ENCODE measurements around the gene EDEM2.
A peak's percentile ranks its signal among the peaks of the same experiment; 100 is the strongest.

Gene EDEM2

GRCh38 chr20:35106827-35107380 lies 40.2 kb downstream of the EDEM2 start:
- no peak overlapping the region for H3K9ac ChIP-seq
- no peak overlapping the region for H3K4me2 ChIP-seq
- H3K4me1 ChIP-seq: peaks cover 0 to 15% (median 0%) of the 10 kb centered on the region in 10 experiments; a peak in 4 of 20 replicates
- H3K36me3 ChIP-seq: peaks cover 0 to 43% (median 5%) of the 10 kb centered on the region in 11 experiments; a peak in 9 of 22 replicates
- H3K9me3 ChIP-seq (replicated peaks in 1 of 11): no peaks in the 10 kb centered on the region
- no peaks in the 10 kb centered on the region for H3K27me3 ChIP-seq
- no peak overlapping the region for H3K4me3 ChIP-seq
- H3K27ac ChIP-seq: no peak overlapping the region
- no peaks in the 10 kb centered on the region for H4K20me1 ChIP-seq
- no peak for TF ChIP-seq Cebpa-rat (IDR thresholded peaks at IDR 0.05)

- Histone ChIP-seq H3K9ac (no peak overlapping the region), H4K20me1 (no peaks in the 10 kb centered on the region), H3K36me3 (peaks cover 0 to 24% (median 0%) of the 10 kb centered on the region in 11 experiments; a peak in 7 of 22 replicates), H3K27me3 (no peaks in the 10 kb centered on the region), H3K4me3 (no peak overlapping the region), H3K27ac (no peak overlapping the region), H3K4me1 (peaks cover 0 to 3% (median 0%) of the 10 kb centered on the region in 10 experiments; a peak in 2 of 20 replicates), H3K4me2 (no peak overlapping the region), H3K9me3 (replicated peaks in 1 of 11) (no peaks in the 10 kb centered on the region)
- no peak for TF ChIP-seq Cebpa-rat (IDR thresholded peaks at IDR 0.05)
Observed at GRCh38 chr20:35104685-35105295, 42.3 kb downstream of the EDEM2 start.

- Histone ChIP-seq H3K4me2 (no peak overlapping the region), H3K9ac (no peak overlapping the region), H3K36me3 (no peaks in the 10 kb centered on the region), H3K4me3 (no peak overlapping the region), H4K20me1 (no peaks in the 10 kb centered on the region), H3K27ac (no peak overlapping the region), H3K9me3 (replicated peaks in 1 of 11) (no peaks in the 10 kb centered on the region), H3K27me3 (no peaks in the 10 kb centered on the region), H3K4me1 (peaks cover 0 to 9% (median 0%) of the 10 kb centered on the region in 10 experiments; a peak in 5 of 20 replicates)
- TF ChIP-seq Cebpa-rat (IDR thresholded peaks at IDR 0.05): no peak
Observed at GRCh38 chr20:35101620-35102019, 45.5 kb downstream of the EDEM2 start.

GRCh38 chr20:35093267-35093884 lies 53.8 kb downstream of the EDEM2 start:
- Histone ChIP-seq H3K27me3 (no peaks in the 10 kb centered on the region), H3K4me2 (peak overlapping the region; percentile 60 to 82 (median 67)), H3K9me3 (replicated peaks in 1 of 11) (no peaks in the 10 kb centered on the region), H3K27ac (peak overlapping the region in 10 of 11 experiments; percentile 84 to 96 (median 90); a peak in 20 of 22 replicates), H3K9ac (peak overlapping the region in 9 of 11 experiments; percentile 93 to 97 (median 95); a peak in 16 of 22 replicates), H3K4me3 (peak overlapping the region in 9 of 10 experiments; percentile 89 to 99 (median 95); a peak in 10 of 20 replicates), H3K4me1 (peaks cover 14 to 45% (median 36%) of the 10 kb centered on the region in 10 experiments), H3K36me3 (peaks cover 0 to 21% (median 12%) of the 10 kb centered on the region in 11 experiments; a peak in 19 of 22 replicates), H4K20me1 (peaks cover 18 to 39% (median 35%) of the 10 kb centered on the region in 11 experiments; a peak in 21 of 22 replicates)
- no peak for TF ChIP-seq Cebpa-rat (IDR thresholded peaks at IDR 0.05)

GRCh38 chr20:35092524-35093266 lies 54.4 kb downstream of the EDEM2 start, which contains the start of gene TRPC4AP:
Gene TRPC4AP (minus strand): TSS chr20:35092807. CDS start chr20:35092781, 26 bp downstream.
- H3K4me3 ChIP-seq: peak within 1 kb of the TSS; percentile 89 to 99 (median 96)
- no peaks in the 10 kb centered on the region for H3K27me3 ChIP-seq
- H3K36me3 ChIP-seq: peaks cover 1 to 28% (median 19%) of the 10 kb centered on the region in 11 experiments; a peak in 21 of 22 replicates
- H3K4me1 ChIP-seq: peaks cover 21 to 52% (median 41%) of the 10 kb centered on the region in 10 experiments
- H3K9me3 ChIP-seq (replicated peaks in 1 of 11): no peaks in the 10 kb centered on the region
- H3K9ac ChIP-seq: peak within 1 kb of the TSS; percentile 93 to 97 (median 95)
- H4K20me1 ChIP-seq: peaks cover 25 to 46% (median 42%) of the 10 kb centered on the region in 11 experiments
- H3K4me2 ChIP-seq: peak within 1 kb of the TSS; percentile 86 to 98 (median 95)
- peak within 1 kb of the TSS; percentile 84 to 96 (median 91) for H3K27ac ChIP-seq
- no peak for TF ChIP-seq Cebpa-rat (IDR thresholded peaks at IDR 0.05)

- peak overlapping the region; percentile 86 to 98 (median 95) for H3K4me2 ChIP-seq
- no peaks in the 10 kb centered on the region for H3K27me3 ChIP-seq
- peak overlapping the region; percentile 84 to 96 (median 91) for H3K27ac ChIP-seq
- H3K9ac ChIP-seq: peak overlapping the region; percentile 93 to 97 (median 95)
- H3K4me3 ChIP-seq: peak overlapping the region; percentile 89 to 99 (median 96)
- peaks cover 21 to 54% (median 44%) of the 10 kb centered on the region in 10 experiments for H3K4me1 ChIP-seq
- H4K20me1 ChIP-seq: peaks cover 31 to 53% (median 49%) of the 10 kb centered on the region in 11 experiments
- TF ChIP-seq Cebpa-rat (IDR thresholded peaks at IDR 0.05): no peak
- H3K36me3 ChIP-seq: peaks cover 6 to 35% (median 24%) of the 10 kb centered on the region in 11 experiments; a peak in 21 of 22 replicates
- no peaks in the 10 kb centered on the region for H3K9me3 ChIP-seq (replicated peaks in 1 of 11)
Observed at GRCh38 chr20:35091816-35092523, 55.2 kb downstream of the EDEM2 start.

GRCh38 chr20:35088231-35089145 lies 58.6 kb downstream of the EDEM2 start:
- Histone ChIP-seq H3K9ac (peak overlapping the region in 2 of 11 experiments; percentile 25 to 36; a peak in 1 of 22 replicates), H3K9me3 (replicated peaks in 1 of 11) (no peaks in the 10 kb centered on the region), H3K27ac (peak overlapping the region in 5 of 11 experiments; percentile 3 to 49 (median 45); a peak in 7 of 22 replicates), H4K20me1 (peaks cover 53 to 84% (median 74%) of the 10 kb centered on the region in 11 experiments), H3K27me3 (no peaks in the 10 kb centered on the region), H3K36me3 (peaks cover 17 to 55% (median 38%) of the 10 kb centered on the region in 11 experiments), H3K4me3 (0 out of 20 replicates have a peak overlapping the region, but pooled peaks of 1 of the 10 experiments have one; percentile 7), H3K4me1 (peaks cover 22 to 72% (median 42%) of the 10 kb centered on the region in 10 experiments), H3K4me2 (peak overlapping the region in 7 of 11 experiments; percentile 21 to 96 (median 93); a peak in 13 of 22 replicates)
- no peak for TF ChIP-seq Cebpa-rat (IDR thresholded peaks at IDR 0.05)

All from BLaER1 treated with 17β-estradiol and CSF1 and Interleukin-3, amounts not matched to agents 10 nM and 100 nM (cell line).